GM12878 (cell line): ENCODE measurements around the gene ZNF513. TPM values are rescaled to one million over a fixed set of nuclear protein-coding genes. Genes with fewer than 3 reads are reported as not detected.

Source experiments
- ATAC-seq: fragments of 200-7000 bp; cut with Tn5 transposase; 3 replicates; pipeline ENCODE4 v1.9.1; 2020; ENCODE audit warnings: mild to moderate bottlenecking, moderate library complexity
- BruUV-seq: library from RNA; stranded (reverse); fragments of 400-500 nt; replicated peaks from 2 replicates; lab custom pipeline; 2021; lab: Mats Ljungman, UMichigan
- CTCF ChIA-PET: fragments of 300-600 bp; sonication (Branson Sonifier 250); formaldehyde crosslinking; extraction: SDS; loops from one replicate; lab custom pipeline; 2021; ENCODE audit warnings: inconsistent platforms; lab: Yijun Ruan, JAX
- POLR2A ChIA-PET: fragments of 350-600 bp; formaldehyde crosslinking; extraction: SDS; loops from one replicate; lab custom pipeline; 2021; ENCODE audit warnings: inconsistent platforms; lab: Charles Lee
- RAD21 ChIA-PET: fragments of 300-600 bp; sonication (Branson Sonifier 250); formaldehyde crosslinking; loops from one replicate; lab custom pipeline; 2023; ENCODE audit warnings: antibody characterized with exemption; ENCODE audit not compliant: unreplicated experiment; lab: Charles Lee
- SMC1A ChIA-PET: fragments of 300-600 bp; sonication (Branson Sonifier 250); formaldehyde crosslinking; loops from one replicate; lab custom pipeline; 2023; ENCODE audit not compliant: unreplicated experiment, uncharacterized antibody; lab: Charles Lee
- DNase-seq: peaks from one replicate; pipeline ENCODE4 v3.0.0-alpha.2; 2011; ENCODE audit warnings: low read depth, low spot score
- FAIRE-seq: peaks from 3 replicates; lab custom pipeline; 2011; peaks lifted over from hg19 to GRCh38; lab: Jason Lieb, UNC
- H2AFZ ChIP-seq: 2 replicates; pipeline ENCODE4 v1.6.0; 2011; ENCODE audit warnings: low read depth, low read length, control low read depth; ENCODE audit not compliant: control insufficient read depth
- H3K27ac ChIP-seq: 2 replicates; pipeline ENCODE4 v1.5.1; 2011; ENCODE audit warnings: control low read depth; ENCODE audit not compliant: control insufficient read depth, insufficient read depth
- H3K27me3 ChIP-seq, 2 experiments: replicated peaks in 1 of 2; 2 replicates each; pipeline versions ENCODE4 v1.6.0 to v1.6.1; 2011; ENCODE audit warnings: low read length in 1 of 2; ENCODE audit not compliant: control insufficient read depth in 2 of 2, insufficient read depth in 2 of 2
- H3K36me3 ChIP-seq, 2 experiments: 2 replicates each; pipeline ENCODE4 v1.5.1; 2011; ENCODE audit warnings: low read length in 1 of 2; ENCODE audit not compliant: control insufficient read depth in 2 of 2, insufficient read depth in 2 of 2
- H3K4me1 ChIP-seq: 2 replicates; pipeline ENCODE4 v1.6.1; 2011; ENCODE audit warnings: mild to moderate bottlenecking, low read length, moderate library complexity, mixed read lengths; ENCODE audit not compliant: control insufficient read depth, insufficient read depth
- H3K4me2 ChIP-seq: 2 replicates; pipeline ENCODE4 v1.6.0; 2011; ENCODE audit warnings: control low read depth; ENCODE audit not compliant: control insufficient read depth, insufficient read depth
- H3K4me3 ChIP-seq: fragments of 200-600 bp; sonication (generic); 2 replicates; pipeline ENCODE4 v1.5.1; 2016
- H3K79me2 ChIP-seq: 2 replicates; pipeline ENCODE4 v1.6.0; 2011; ENCODE audit warnings: low read length; ENCODE audit not compliant: control insufficient read depth, insufficient read depth
- H3K9ac ChIP-seq: 2 replicates; pipeline ENCODE4 v1.8.0; 2011; ENCODE audit warnings: low read length, control low read depth, mixed read lengths; ENCODE audit not compliant: control insufficient read depth, insufficient read depth
- H3K9me3 ChIP-seq: replicated peaks from 3 replicates; pipeline ENCODE4 v1.5.1; 2011; ENCODE audit warnings: mild to moderate bottlenecking, low read length; ENCODE audit not compliant: control insufficient read depth, insufficient read depth
- H4K20me1 ChIP-seq: 2 replicates; pipeline ENCODE4 v1.6.0; 2011; ENCODE audit not compliant: control insufficient read depth, insufficient read depth
- BACH1 ChIP-seq: fragments of 450-650 bp; IDR thresholded peaks from 2 replicates; pipeline ENCODE4 v1.6.1; 2017; ENCODE audit warnings: mild to moderate bottlenecking, borderline replicate concordance
- BRCA1 ChIP-seq: IDR thresholded peaks from 2 replicates; pipeline ENCODE4 v1.6.1; 2011; ENCODE audit warnings: low read depth, low read length, improper control_type of control experiment
- CREB1 ChIP-seq: IDR thresholded peaks from 2 replicates; pipeline ENCODE4 v1.6.1; 2012; ENCODE audit warnings: low read depth, mild to moderate bottlenecking, inconsistent platforms
- CREM ChIP-seq: IDR thresholded peaks from 2 replicates; pipeline ENCODE4 v1.6.1; 2014; ENCODE audit warnings: antibody characterized with exemption, low read depth
- ESRRA ChIP-seq: IDR thresholded peaks from 2 replicates; pipeline ENCODE4 v1.6.1; 2012; ENCODE audit warnings: mild to moderate bottlenecking, low read length, improper control_type of control experiment
- FOS ChIP-seq: IDR thresholded peaks from 3 replicates; pipeline ENCODE4 v1.6.1; 2011; ENCODE audit warnings: borderline replicate concordance; ENCODE audit not compliant: insufficient read length; ENCODE audit errors: extremely low read depth
- MXI1 ChIP-seq: fragments of 150-350 bp; IDR thresholded peaks from 2 replicates; pipeline ENCODE4 v1.6.1; 2011; ENCODE audit warnings: low read depth, mild to moderate bottlenecking, inconsistent platforms, low read length, improper control_type of control experiment
- POLR2A ChIP-seq: IDR thresholded peaks from 2 replicates; pipeline ENCODE4 v1.6.1; 2011; ENCODE audit warnings: low read depth, mild to moderate bottlenecking, low read length
- REST ChIP-seq: IDR thresholded peaks from 2 replicates; pipeline ENCODE4 v1.6.1; 2012; ENCODE audit warnings: mild to moderate bottlenecking, low read depth, low read length
- SMAD1 ChIP-seq: fragments of 450-650 bp; IDR thresholded peaks from 2 replicates; pipeline ENCODE4 v1.6.1; 2018; ENCODE audit warnings: mild to moderate bottlenecking, low read depth; ENCODE audit not compliant: partially characterized antibody
- TCF3 ChIP-seq: IDR thresholded peaks from 2 replicates; pipeline ENCODE4 v1.6.1; 2012; ENCODE audit warnings: low read depth, mild to moderate bottlenecking, low read length, borderline replicate concordance; ENCODE audit not compliant: insufficient read depth
- USF2 ChIP-seq: IDR thresholded peaks from 2 replicates; pipeline ENCODE4 v1.6.1; 2011; ENCODE audit warnings: low read depth, low read length, improper control_type of control experiment, borderline replicate concordance
- WRNIP1 ChIP-seq: IDR thresholded peaks from 2 replicates; pipeline ENCODE4 v1.6.1; 2011; ENCODE audit warnings: low read depth, low read length, improper control_type of control experiment, borderline replicate concordance
- ZNF622 ChIP-seq: fragments of 450-650 bp; IDR thresholded peaks from 2 replicates; pipeline ENCODE4 v1.6.1; 2017; ENCODE audit warnings: mild to moderate bottlenecking, inconsistent platforms
- WGBS: methylation state at CpG from one replicate; pipeline ENCODE4 v1.1.6; 2016; ENCODE audit warnings: low lambda C conversion rate; ENCODE audit not compliant: insufficient replicate concordance, insufficient coverage; ENCODE audit errors: missing lambda C conversion rate; 5-methylcytosine and 5-hydroxymethylcytosine counted together
- in situ Hi-C: fragments of 300-500 bp; cut with MboI; formaldehyde crosslinking; loops from 9 replicates; pipeline ENCODE4 v1.14.3; 2018; ENCODE audit warnings: mixed read lengths
- intact Hi-C: fragments of 100-400 bp; cut with micrococcal nuclease; formaldehyde crosslinking; loops from one replicate; pipeline ENCODE4 v1.14.2; 2022; ENCODE audit not compliant: unreplicated experiment
- polyA plus RNA-seq, 11 experiments: library from polyadenylated mRNA; depleted of rRNA in 4 of 11; unstranded in 6 of 11; stranded (reverse) in 5 of 11; fragments of >200 nt; fragmentation: Nextera tagmentation in 4 of 11; fragmentation: Illumina TruSeq in 1 of 11; extraction: Ambion mirVana in 4 of 11; extraction: Trizol in 1 of 11; gene quantifications; 1 replicate in 1 of 11; 2 replicates in 10 of 11; pipeline versions ENCODE4 v1.2.1 to v1.2.3, GENCODE V29; 2011 to 2016; ENCODE audit warnings: inconsistent platforms in 2 of 11, missing spikeins in 2 of 11, low read depth in 1 of 11
- total RNA-seq, 4 experiments: library from RNA; depleted of rRNA in 3 of 4; stranded (reverse); fragments of >200 nt in 3 of 4; fragmentation: Illumina TruSeq in 1 of 4; extraction: Trizol in 1 of 4; gene quantifications; 2 replicates each; pipeline versions ENCODE4 v1.2.1 to v1.2.3, GENCODE V29; 2013 to 2021

ZNF513 gene
- total and polyA plus RNA-seq, 10 of the 15 experiments (the other 5 are each of a cell fraction or from before 2014, with no cell fraction given): 0.06 to 16.4 (median 5.6) TPM

- CTCF ChIA-PET: interaction anchor here (0.8 kb wide), 1 partner anchor 85 kb away, joined by 3 read pairs; no protein-coding TSS in a partner anchor
- H3K79me2 ChIP-seq: peaks cover 20% of the 10 kb centered on the region
- no peaks in the 10 kb centered on the region; the same call in 1 of the 2 replicates for H4K20me1 ChIP-seq
- 94% methylated on average over 18 of the region's 18 CpGs for WGBS
- H3K27me3 ChIP-seq: no peaks in the 10 kb centered on the region
- ATAC-seq (no peak), FAIRE-seq (no peak), DNase-seq (no peak)
- H3K4me1 ChIP-seq: peaks cover 9% of the 10 kb centered on the region; the same call in 1 of the 2 replicates
- intact Hi-C loops: no loop called here
- no peaks in the 10 kb centered on the region for H3K9me3 ChIP-seq
- no peak overlapping the region for H3K27ac ChIP-seq
- SMC1A ChIA-PET: no interaction called here
- no peak overlapping the region for H3K4me2 ChIP-seq
- POLR2A ChIA-PET: no interaction called here
- no peak overlapping the region for H3K4me3 ChIP-seq
- no peak overlapping the region for H3K9ac ChIP-seq
- BruUV-seq: no TSS peak
- RAD21 ChIA-PET: no interaction called here
- in situ Hi-C loops: no loop called here
- peak; percentile 15; the same call in 1 of the 2 replicates for TF ChIP-seq POLR2A
- no peak for TF ChIP-seq FOS
- TF ChIP-seq REST: no peak
- TF ChIP-seq SMAD1: no peak
- TF ChIP-seq USF2: no peak
- TF ChIP-seq BRCA1: no peak
- 0 out of 2 replicates have a peak, but pooled peaks have one; percentile 12 for TF ChIP-seq TCF3
- no peak for TF ChIP-seq CREB1
- no peak for TF ChIP-seq CREM
- TF ChIP-seq WRNIP1: no peak
- TF ChIP-seq BACH1: no peak
- no peak for TF ChIP-seq ESRRA
- TF ChIP-seq ZNF622: no peak
- no peak for TF ChIP-seq MXI1
- TF ChIP-seq, all 136 proteins: peak for 2
- Histone ChIP-seq H2AFZ (no peak overlapping the region), H3K36me3 (peaks cover 32 to 41% of the 10 kb centered on the region in 2 experiments)
These were observed 2.9 kb downstream of the ZNF513 start for GRCh38 chr2:27377618-27378095.
